ENCODE data around the gene HCN3. TPM values are rescaled to one million over a fixed set of nuclear protein-coding genes. Genes with fewer than 3 reads are reported as not detected.

HCN3 gene
- total and polyA plus RNA-seq, 2 of the 8 experiments (the other 6 are each of a cell fraction or from before 2014, with no cell fraction given), result 6.4 to 7.3 TPM

DNA sequence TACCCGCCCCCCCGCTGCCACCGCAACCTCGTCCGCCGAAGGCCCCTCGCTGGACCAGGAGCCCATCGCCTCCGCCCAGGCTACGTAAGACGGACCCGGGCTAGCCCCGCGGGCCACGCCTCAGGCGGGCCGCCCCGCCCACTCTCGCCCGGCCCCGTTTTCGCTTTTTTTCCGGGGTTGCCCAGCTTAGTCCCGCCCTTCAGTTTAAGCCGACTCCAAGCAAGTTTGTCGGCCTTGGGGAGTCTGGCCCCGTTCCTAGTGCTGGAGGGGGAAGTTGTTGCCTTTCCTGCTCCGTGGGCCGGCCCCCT is 46.4 kb downstream of the HCN3 start:
- Histone ChIP-seq H3K79me2 (ENCODE audit: control insufficient read depth in 1 of 2, insufficient read depth in 2 of 2, low read length in 2 of 2) (peaks cover 0 to 4% of the 10 kb centered on the region in 2 experiments; a peak in 1 of 4 replicates), H3K9me3 (ENCODE audit: insufficient read depth in 2 of 2, low read depth in 1 of 2, low read length in 1 of 2) (no peaks in the 10 kb centered on the region), H3K18ac (ENCODE audit: extremely low read depth, low read length) (peak overlapping the region; percentile 78; the same call in 1 of the 2 replicates), H3K56ac (replicated peaks; ENCODE audit: insufficient read length, low read depth, low read length) (peak overlapping the region; percentile 90), H3K14ac (ENCODE audit: insufficient read length) (no peak overlapping the region), H2BK12ac (ENCODE audit: low read depth, low read length) (0 out of 2 replicates have a peak overlapping the region, but pooled peaks have one; percentile 39), H2BK120ac (replicated peaks; ENCODE audit: low read depth, low read length) (no peak overlapping the region), H3K27ac (ENCODE audit: low read depth, low read length) (peak overlapping the region; percentile 67; the same call in 1 of the 2 replicates), H3K27me3 (replicated peaks in 1 of 4; ENCODE audit: control insufficient read depth in 3 of 4, extremely low read depth in 1 of 4, insufficient read depth in 3 of 4, low read length in 3 of 4) (peaks cover 0 to 5% (median 3%) of the 10 kb centered on the region in 4 experiments; a peak in 4 of 7 replicates), H2BK5ac (ENCODE audit: low read depth, low read length) (peak overlapping the region; percentile 83; the same call in 1 of the 2 replicates), H4K20me1 (replicated peaks in 1 of 2; ENCODE audit: control insufficient read depth in 1 of 2, insufficient read depth in 2 of 2, low read length in 2 of 2) (peaks cover 8 to 12% of the 10 kb centered on the region in 2 experiments), H3K36me3 (ENCODE audit: control insufficient read depth in 2 of 4, insufficient read depth in 4 of 4, low read length in 3 of 4) (peaks cover 0 to 27% (median 9%) of the 10 kb centered on the region in 4 experiments; a peak in 6 of 8 replicates), H3K4me1 (replicated peaks in 1 of 4; ENCODE audit: control insufficient read depth in 3 of 4, insufficient read depth in 4 of 4, low read length in 3 of 4) (peaks cover 8 to 26% (median 14%) of the 10 kb centered on the region in 4 experiments; a peak in 6 of 7 replicates), H2BK20ac (ENCODE audit: low read length) (no peak overlapping the region), H4K5ac (ENCODE audit: insufficient read length, low read depth, low read length) (peak overlapping the region; percentile 95), H2AFZ (ENCODE audit: low read length) (0 out of 2 replicates have a peak overlapping the region, but pooled peaks have one; percentile 68), H3K4ac (replicated peaks; ENCODE audit: insufficient read length, low read depth, low read length) (peak overlapping the region; percentile 66), H3K4me3 (ENCODE audit: extremely low read depth in 1 of 4, insufficient read depth in 2 of 4, low read depth in 3 of 4, low read length in 4 of 4) (peak overlapping the region; percentile 82 to 95 (median 90)), H3K23me2 (ENCODE audit: low read depth, low read length) (peaks cover 16% of the 10 kb centered on the region; the same call in 1 of the 2 replicates), H3K23ac (ENCODE audit: insufficient read length) (no peak overlapping the region), H2AK5ac (ENCODE audit: low read depth, low read length) (no peak overlapping the region), H2BK15ac (ENCODE audit: low read length) (peak overlapping the region; percentile 97; the same call in 1 of the 2 replicates), H4K8ac (ENCODE audit: extremely low read depth, insufficient read depth, low read length) (peak overlapping the region; percentile 86), H3K4me2 (ENCODE audit: insufficient read depth in 1 of 2, low read depth in 2 of 2, low read length in 2 of 2) (peak overlapping the region; percentile 73 to 97), H3K9ac (replicated peaks in 1 of 4; ENCODE audit: extremely low read depth in 1 of 4, low read depth in 3 of 4, low read length in 3 of 4) (peak overlapping the region in 2 of 4 experiments; percentile 67 to 68; a peak in 4 of 7 replicates), H4K91ac (replicated peaks; ENCODE audit: insufficient read length, low read length) (peak overlapping the region; percentile 79), H3K79me1 (ENCODE audit: low read depth, low read length) (peaks cover 4% of the 10 kb centered on the region)
- FAIRE-seq (no peak), DNase-seq (ENCODE audit: low read depth in 1 of 2, low spot score in 2 of 2) (peak; percentile 77 to 93)
- WGBS, 2 experiments (ENCODE audit: extremely low coverage in 1 of 2, insufficient coverage in 1 of 2, insufficient read length in 1 of 2, insufficient replicate concordance in 2 of 2, low coverage in 1 of 2, low lambda C conversion rate in 2 of 2, missing lambda C conversion rate in 1 of 2), result 1% methylated on average over 15 of the region's 29 CpGs; no CpG with 5 or more reads in 1 of the 2 experiments
- TF ChIP-seq SRF (IDR thresholded peaks at IDR 0.05; ENCODE audit: low read depth, low read length) (no peak), SIN3A (conservative IDR thresholded peaks at IDR 0.05 in 1 of 2, IDR thresholded peaks at IDR 0.05 in 1 of 2; ENCODE audit: low read depth in 1 of 2, low read length in 2 of 2) (0 out of 4 replicates have a peak, but pooled peaks of 1 of the 2 experiments have one; percentile 12)
- CTCF ChIA-PET (ENCODE audit: partially characterized antibody), result interaction anchor here (0.6 to 15.0 kb wide), 14 partner anchors 11 to 284 kb away, joined by 3 to 227 read pairs (median 6); partner anchors contain the start of genes CLK2, ENTREP3 and PKLR
- POLR2A ChIA-PET (ENCODE audit: partially characterized antibody), result interaction anchor here (0.8 to 2.6 kb wide), 11 partner anchors 10 to 240 kb away, joined by 3 to 11 read pairs (median 5); partner anchors contain the start of genes CLK2, ENTREP3, FDPS and MTX1

Data from H1 (cell line).